Loucy (cell line): ENCODE results near the gene FARS2.

ENCODE experiments used
- CTCF ChIP-seq: fragments of 200-600 bp; sonication (generic); conservative IDR thresholded peaks from 2 replicates; pipeline ENCODE4 v1.5.1; 2014; ENCODE audit warnings: mild to moderate bottlenecking, antibody characterized with exemption, low read length
- EZH2phosphoT487 ChIP-seq: fragments of 200-600 bp; IDR thresholded peaks from 2 replicates; pipeline ENCODE4 v1.6.1; 2018; ENCODE audit warnings: antibody characterized with exemption, mild to moderate bottlenecking, moderate library complexity, borderline replicate concordance

DNA sequence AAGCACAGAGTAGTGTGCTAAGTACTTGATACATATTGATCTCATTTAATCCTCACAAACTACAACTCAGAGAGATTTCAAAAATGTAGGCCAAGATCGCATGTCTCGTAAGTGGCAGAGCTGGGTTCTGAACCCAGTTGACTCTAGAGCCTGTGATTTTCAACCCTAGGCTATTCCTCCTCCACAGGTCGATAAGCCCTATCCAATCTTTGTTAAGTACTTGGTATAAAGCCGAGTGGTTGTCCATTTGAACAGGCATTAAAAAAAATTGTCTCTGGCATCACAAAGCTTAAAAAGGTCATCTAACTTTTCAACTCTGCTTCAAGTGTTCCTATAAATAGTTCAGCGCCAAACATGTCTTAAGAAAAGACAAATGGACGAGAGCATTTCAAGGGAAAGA, 38.0 kb upstream of the FARS2 start:
- no peak for TF ChIP-seq CTCF
- TF ChIP-seq EZH2phosphoT487 = no peak
